Subcutaneous adipose tissue (tissue), 4 donors: Measurements from ENCODE around the gene CBLL1. TPM values are rescaled to one million over a fixed set of nuclear protein-coding genes. Genes with fewer than 3 reads are reported as not detected.

ENCODE experiments used
- CTCF ChIP-seq: fragments of 450-650 bp; IDR thresholded peaks from one replicate; pipeline ENCODE4 v1.5.1; 2016; ENCODE audit warnings: low read depth, mild to moderate bottlenecking, control low read depth, antibody characterized with exemption, moderate library complexity
- total RNA-seq, 4 donors: library from RNA; depleted of rRNA; stranded (reverse); fragments of >200 nt; gene quantifications; one replicate each; pipeline ENCODE4 v1.1.0, GENCODE V29; 2016

The CBLL1 gene
- total RNA-seq, result 10 to 100 TPM; 23.0 to 48.9 (median 26.5) TPM

- TF ChIP-seq CTCF, result no peak
Measured at GRCh38 chr7:107743567-107744344, at the start of gene CBLL1. TSS of gene CBLL1 (plus strand) at chr7:107744142. CDS start at chr7:107744164, 22 bp downstream.

GRCh38 chr7:107694386-107694785 is 49.6 kb upstream of the CBLL1 start:
- TF ChIP-seq CTCF, result no peak

- TF ChIP-seq CTCF, result no peak
Measured at GRCh38 chr7:107696330-107696946, 47.5 kb upstream of the CBLL1 start.

GRCh38 chr7:107697321-107698049 is 46.5 kb upstream of the CBLL1 start:
- no peak for TF ChIP-seq CTCF

- TF ChIP-seq CTCF, result no peak
Measured at GRCh38 chr7:107700570-107700969, 43.4 kb upstream of the CBLL1 start.

GRCh38 chr7:107701191-107701590 is 42.8 kb upstream of the CBLL1 start:
- no peak for TF ChIP-seq CTCF

GRCh38 chr7:107703219-107703618 is 40.7 kb upstream of the CBLL1 start:
- no peak for TF ChIP-seq CTCF
